Activated CD4-positive, alpha-beta T cell treated with anti-CD3 and anti-CD28 coated beads, Interleukin-2, amount 10 ng/mL, durations not matched to agents 7 days and 5 days (primary cell): ENCODE results near the gene C12orf76. TPM values are rescaled to one million over a fixed set of nuclear protein-coding genes. Genes with fewer than 3 reads are reported as not detected.
"Not testable (repeated sequence)": the region's sequence is repeated elsewhere in the genome, so short reads cannot be mapped to it uniquely, and the experiment has no call there.

Source experiments
- CTCF ChIA-PET: fragments of 350-600 bp; sonication (Branson Sonifier 250); formaldehyde crosslinking; loops from one replicate; lab custom pipeline; 2021; ENCODE audit warnings: antibody characterized with exemption; lab: Charles Lee
- POLR2A ChIA-PET: fragments of 350-600 bp; sonication (Branson Sonifier 250); formaldehyde crosslinking; loops from one replicate; lab custom pipeline; 2021; ENCODE audit warnings: antibody characterized with exemption; lab: Charles Lee
- DNase-seq: peaks from one replicate; pipeline ENCODE4 v3.0.0-alpha.2; 2020
- H3K27ac Mint-ChIP-seq: one replicate; pipeline ENCODE4 v1.8.0; 2021; ENCODE audit warnings: mild to moderate bottlenecking, moderate library complexity, mixed read lengths
- H3K27me3 Mint-ChIP-seq: one replicate; pipeline ENCODE4 v1.8.0; 2021; ENCODE audit warnings: mixed read lengths
- H3K36me3 Mint-ChIP-seq: one replicate; pipeline ENCODE4 v1.8.0; 2021; ENCODE audit warnings: low read depth, mixed read lengths
- H3K4me1 Mint-ChIP-seq: one replicate; pipeline ENCODE4 v1.8.0; 2021; ENCODE audit warnings: mixed read lengths
- H3K4me3 Mint-ChIP-seq: one replicate; pipeline ENCODE4 v1.8.0; 2021; ENCODE audit warnings: mild to moderate bottlenecking, moderate library complexity, mixed read lengths
- H3K9me3 Mint-ChIP-seq: one replicate; pipeline ENCODE4 v1.8.0; 2021; ENCODE audit warnings: mixed read lengths
- total RNA-seq, 2 experiments: library from RNA; stranded (reverse); gene quantifications; one replicate each; pipeline ENCODE4 v1.2.3, GENCODE V29; 2021

Gene C12orf76
- total RNA-seq, 2 experiments from 2014 or later: 19.9 to 25.8 TPM

DNA sequence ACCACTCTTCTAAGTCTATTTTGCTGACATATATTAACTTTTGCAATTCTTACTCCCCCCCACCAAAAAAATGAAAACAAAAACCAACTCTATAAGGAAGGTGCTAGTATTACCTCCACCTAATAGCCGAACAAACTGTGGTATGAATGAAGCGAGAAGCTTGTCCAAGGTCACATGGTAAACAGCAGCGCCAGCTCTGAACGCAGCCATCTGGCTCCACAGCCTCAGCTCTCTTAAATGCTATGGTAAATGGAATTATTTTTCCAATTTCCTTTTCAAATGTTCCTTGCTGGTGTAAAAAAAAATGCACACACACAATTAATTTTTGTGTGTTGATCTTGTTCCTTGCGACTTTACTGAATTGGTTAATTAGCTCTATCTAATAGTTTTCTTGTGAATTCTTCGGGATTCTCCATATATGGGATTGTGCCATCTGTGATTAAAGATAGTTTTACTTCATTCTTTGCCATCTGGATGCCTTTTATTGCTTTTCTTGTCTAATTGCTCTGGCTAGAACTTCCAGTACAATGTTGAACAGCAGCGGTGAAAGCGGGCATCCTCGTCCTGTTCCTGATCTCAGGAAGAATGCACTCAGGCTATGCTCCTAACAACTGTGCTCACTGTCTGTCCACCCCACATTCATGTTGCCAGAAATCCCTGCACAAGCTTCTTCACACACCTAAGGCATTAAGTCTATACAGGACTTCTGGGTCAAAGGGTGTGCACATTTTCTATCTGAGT, 10.7 kb upstream of the C12orf76 start:
- Mint-ChIP-seq H3K27me3 (no peaks in the 10 kb centered on the region), H3K4me3 (no peak overlapping the region), H3K27ac (no peak overlapping the region), H3K4me1 (peaks cover 31% of the 10 kb centered on the region), H3K9me3 (no peaks in the 10 kb centered on the region), H3K36me3 (peaks cover 16% of the 10 kb centered on the region)
- ChIA-PET CTCF (interaction anchor here (0.6 to 1.7 kb wide), 4 partner anchors 11 to 533 kb away, joined by 3 to 6 read pairs (median 4); no protein-coding TSS in a partner anchor), POLR2A (no interaction called here)
- no peak for DNase-seq

DNA sequence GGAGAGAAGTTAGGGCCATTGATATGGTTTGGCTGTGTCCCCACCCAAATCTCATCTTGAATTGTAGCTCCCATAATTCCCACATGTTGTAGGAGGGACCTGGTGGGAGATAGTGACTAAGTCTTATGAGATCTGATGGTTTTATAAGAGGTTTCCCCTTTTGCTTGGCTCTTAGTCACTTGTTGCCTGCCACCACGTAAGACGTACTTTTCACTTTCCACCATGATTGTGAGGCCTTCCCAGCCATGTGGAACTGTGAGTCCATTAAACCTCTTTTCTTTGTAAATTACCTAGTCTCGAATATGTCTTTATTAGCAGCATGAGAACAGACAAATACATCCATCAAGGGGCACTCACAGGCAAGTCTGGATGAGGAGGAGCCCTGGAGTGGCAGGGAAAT, 8.3 kb upstream of the C12orf76 start:
- Mint-ChIP-seq H3K36me3 (peaks cover 16% of the 10 kb centered on the region), H3K4me1 (peaks cover 31% of the 10 kb centered on the region)
- POLR2A ChIA-PET, DNase-seq, H3K27me3 Mint-ChIP-seq, H3K4me3 Mint-ChIP-seq, H3K27ac Mint-ChIP-seq, H3K9me3 Mint-ChIP-seq: not testable (repeated sequence)
- CTCF ChIA-PET: interaction anchor here (1.0 to 2.2 kb wide), 2 partner anchors 12 to 16 kb away, joined by 3 to 7 read pairs; no protein-coding TSS in a partner anchor

DNA sequence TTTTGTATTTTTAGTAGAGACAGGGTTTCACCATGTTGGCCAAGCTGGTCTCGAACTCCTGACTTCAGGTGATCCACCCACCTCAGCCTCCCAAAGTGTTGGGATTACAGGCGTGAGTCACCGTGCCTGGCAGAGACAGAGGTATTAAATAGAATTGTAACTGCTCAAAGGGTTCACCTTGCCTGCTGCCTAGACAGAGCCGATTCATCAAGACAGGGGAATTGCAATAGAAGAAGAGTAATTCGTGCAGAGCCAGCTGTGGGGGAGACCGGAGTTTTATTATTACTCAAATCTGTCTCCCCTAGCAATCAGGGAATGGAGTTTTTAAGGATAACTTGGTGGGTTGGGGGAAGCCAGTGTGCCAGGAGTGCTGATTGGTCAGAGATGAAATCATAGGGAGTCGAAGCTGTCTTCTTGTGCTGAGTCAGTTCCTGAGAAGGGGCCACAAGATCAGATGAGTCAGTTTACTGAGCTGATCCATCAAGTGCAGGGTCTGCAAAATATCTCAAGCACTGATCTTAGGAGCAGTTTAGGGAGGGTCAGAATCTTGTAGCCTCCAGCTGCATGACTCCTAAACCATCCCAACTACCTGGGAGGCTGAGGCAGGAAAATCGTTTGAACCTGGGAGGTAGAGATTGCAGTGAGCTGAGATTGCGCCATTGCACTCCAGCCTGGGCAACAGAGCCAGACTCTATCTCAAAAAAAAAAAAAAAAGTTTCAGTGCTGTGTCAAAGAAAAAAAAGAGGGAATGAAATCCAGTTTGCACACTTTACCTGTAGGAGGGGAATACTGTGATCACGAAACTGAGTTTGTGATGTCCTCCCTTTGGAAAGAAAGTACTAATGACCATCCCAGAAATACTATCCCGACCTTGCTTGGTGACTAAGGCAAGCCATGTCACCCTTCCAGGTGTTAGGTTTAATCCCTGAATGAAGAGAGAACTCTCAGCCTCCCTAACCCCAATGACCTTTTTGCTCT, 7.3 kb upstream of the C12orf76 start:
- CTCF ChIA-PET: interaction anchor here (0.9 to 2.2 kb wide), 5 partner anchors 13 to 44 kb away, joined by 3 to 7 read pairs (median 4); no protein-coding TSS in a partner anchor

DNA sequence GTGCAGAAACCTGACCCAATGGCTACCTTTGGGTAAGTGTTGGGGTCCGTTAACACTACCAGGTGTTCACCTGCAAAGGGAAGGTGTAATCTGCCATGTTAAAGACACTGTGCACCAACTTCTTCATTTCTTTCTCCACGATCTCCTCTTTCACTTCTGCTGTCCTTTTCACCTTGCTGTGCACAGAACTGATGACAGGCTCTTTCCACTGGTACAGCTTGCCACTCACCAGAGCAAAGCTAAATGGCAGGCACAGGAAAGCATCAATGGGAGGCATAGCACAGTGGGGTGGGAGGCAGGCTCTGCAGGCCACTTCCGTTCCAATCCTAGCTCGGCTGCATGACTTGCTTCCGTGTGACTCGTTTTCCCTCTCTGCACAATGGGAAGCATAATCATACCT, 2.6 kb upstream of the C12orf76 start:
- H3K36me3 Mint-ChIP-seq: peaks cover 7% of the 10 kb centered on the region
- peaks cover 41% of the 10 kb centered on the region for H3K4me1 Mint-ChIP-seq
- no peaks in the 10 kb centered on the region for H3K9me3 Mint-ChIP-seq
- DNase-seq: no peak
- CTCF ChIA-PET: interaction anchor here (0.8 to 1.4 kb wide), 2 partner anchors 10 to 24 kb away, joined by 4 to 6 read pairs; no protein-coding TSS in a partner anchor
- no peaks in the 10 kb centered on the region for H3K27me3 Mint-ChIP-seq
- H3K27ac Mint-ChIP-seq: no peak overlapping the region
- POLR2A ChIA-PET: no interaction called here
- H3K4me3 Mint-ChIP-seq: no peak overlapping the region

More for the DNA sequence above, 7.3 kb upstream of the C12orf76 start:
- H3K9me3 Mint-ChIP-seq, H3K4me3 Mint-ChIP-seq, DNase-seq, POLR2A ChIA-PET, H3K27me3 Mint-ChIP-seq: not testable (repeated sequence)
- H3K4me1 Mint-ChIP-seq: peaks cover 28% of the 10 kb centered on the region
- H3K36me3 Mint-ChIP-seq: peaks cover 16% of the 10 kb centered on the region
- peak overlapping the region; percentile 63 for H3K27ac Mint-ChIP-seq

DNA sequence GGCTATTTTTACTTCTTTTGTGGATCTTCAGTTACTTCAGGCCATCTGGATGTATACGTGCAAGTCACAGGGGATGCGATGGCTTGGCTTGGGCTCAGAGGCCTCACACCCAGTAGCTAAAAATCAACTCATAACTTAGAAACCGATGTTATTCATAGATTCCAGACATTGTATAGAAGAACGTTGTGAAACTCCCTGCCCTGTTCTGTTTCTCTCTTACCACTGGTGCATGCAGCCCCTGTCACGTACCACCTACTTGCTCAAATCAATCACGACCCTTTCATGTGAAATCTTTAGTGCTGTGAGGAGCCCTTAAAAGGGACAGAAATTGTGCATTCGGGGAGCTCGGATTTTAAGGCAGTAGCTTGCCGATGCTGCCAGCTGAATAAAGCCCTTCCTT, 1.3 kb upstream of the C12orf76 start:
- Mint-ChIP-seq H3K4me3 (peak overlapping the region; percentile 89), H3K4me1 (peaks cover 34% of the 10 kb centered on the region), H3K27ac (peak overlapping the region; percentile 95)
- H3K36me3 Mint-ChIP-seq, DNase-seq, POLR2A ChIA-PET, H3K9me3 Mint-ChIP-seq, H3K27me3 Mint-ChIP-seq: not testable (repeated sequence)
- CTCF ChIA-PET: interaction anchor here (0.6 to 0.8 kb wide), 2 partner anchors 10 to 11 kb away, joined by 3 read pairs; no protein-coding TSS in a partner anchor

DNA sequence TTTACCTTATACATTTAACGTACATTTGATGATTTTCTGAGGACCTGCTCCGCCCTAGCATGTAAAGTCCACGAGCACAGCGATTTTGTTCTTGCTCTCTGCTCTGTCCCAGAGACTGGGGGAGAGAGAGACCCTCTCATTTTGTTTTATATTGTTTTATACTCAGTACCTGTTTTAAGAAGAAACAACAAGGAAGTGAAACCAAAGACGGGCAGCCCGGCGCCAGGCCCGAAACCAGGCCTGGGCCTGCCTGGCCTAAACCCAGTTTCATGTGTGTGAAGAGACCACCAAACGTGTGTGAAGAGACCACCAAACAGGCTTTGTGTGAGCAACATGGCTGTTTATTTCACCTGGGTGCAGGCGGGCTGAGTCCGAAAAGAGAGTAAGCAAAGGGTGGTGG, 712 bp upstream of the C12orf76 start:
- Mint-ChIP-seq H3K4me1 (peaks cover 35% of the 10 kb centered on the region), H3K4me3 (peak overlapping the region; percentile 89), H3K27ac (peak overlapping the region; percentile 95)
- H3K9me3 Mint-ChIP-seq, H3K36me3 Mint-ChIP-seq, H3K27me3 Mint-ChIP-seq, POLR2A ChIA-PET, CTCF ChIA-PET, DNase-seq: not testable (repeated sequence)

DNA sequence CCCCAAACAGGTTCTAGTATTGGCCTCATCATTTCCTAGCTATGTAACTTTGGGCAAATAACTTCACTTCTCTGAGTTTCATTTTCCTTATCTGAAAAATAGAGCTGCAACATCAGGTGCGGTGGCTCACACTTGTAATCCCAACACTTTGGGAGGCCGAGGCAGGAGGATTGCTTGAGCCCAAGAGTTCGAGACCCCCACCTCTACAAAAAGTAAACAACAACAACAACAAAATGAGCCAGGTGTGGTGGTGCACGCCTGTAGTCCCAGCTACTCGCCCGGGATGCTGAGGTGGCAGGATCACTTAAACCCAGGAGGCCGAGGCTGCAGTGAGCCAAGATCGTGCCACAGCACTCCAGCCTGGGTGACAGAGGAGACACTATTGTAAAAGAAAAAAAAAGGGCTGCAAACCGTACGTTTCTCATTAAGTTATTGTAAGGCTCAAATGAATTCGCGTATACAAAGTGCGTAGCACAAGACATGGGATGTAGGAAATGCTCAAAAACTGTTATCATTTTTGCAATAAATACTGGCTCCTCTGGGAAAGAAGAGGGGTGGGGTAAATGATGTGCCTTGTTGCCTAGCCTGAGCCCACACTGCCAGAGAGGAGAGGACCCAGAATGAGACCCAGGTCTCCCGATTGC, 903 bp downstream of the C12orf76 start:
- Mint-ChIP-seq H3K36me3 (peaks cover 12% of the 10 kb centered on the region), H3K4me1 (peaks cover 44% of the 10 kb centered on the region), H3K27me3 (no peaks in the 10 kb centered on the region), H3K27ac (peak overlapping the region; percentile 95), H3K4me3 (peak overlapping the region; percentile 89), H3K9me3 (no peaks in the 10 kb centered on the region)
- POLR2A ChIA-PET: no interaction called here
- DNase-seq: no peak
- CTCF ChIA-PET: interaction anchor here (0.6 to 1.2 kb wide), 2 partner anchors 14 to 31 kb away, joined by 3 to 4 read pairs; no protein-coding TSS in a partner anchor

DNA sequence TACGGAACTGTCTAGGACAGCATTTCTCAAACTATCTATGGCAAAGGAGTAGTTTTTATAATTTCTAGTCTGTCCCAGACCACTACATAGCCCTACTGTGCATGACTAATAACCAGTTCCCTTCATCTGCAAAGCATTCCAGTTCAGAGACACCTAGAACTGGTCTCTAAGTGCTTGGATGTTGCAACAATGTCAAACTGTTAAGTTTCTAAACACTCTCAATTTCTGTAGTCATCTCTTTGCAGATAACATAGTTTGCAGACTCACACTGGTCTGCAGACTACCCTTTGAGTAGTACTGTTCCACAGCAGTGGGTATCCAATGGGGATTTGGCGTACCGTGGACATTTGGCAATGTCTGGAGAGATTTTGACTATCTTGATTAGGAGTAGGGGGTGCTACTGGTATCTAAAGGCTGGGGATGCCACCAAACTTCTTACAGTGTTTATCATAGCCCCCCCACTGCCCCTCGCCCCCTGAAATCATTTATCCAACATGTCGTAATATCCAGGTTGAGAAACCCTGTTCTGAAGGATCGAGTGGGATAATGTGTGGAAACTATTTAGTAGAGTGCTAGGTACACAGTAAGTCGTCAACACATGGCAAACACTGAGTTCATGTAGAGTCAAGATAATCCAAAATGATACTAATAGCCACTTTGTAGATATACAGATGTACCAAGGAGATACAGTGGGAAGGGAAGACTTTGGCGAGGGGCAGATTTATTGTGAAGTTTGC, 1.7 kb downstream of the C12orf76 start:
- H3K27ac Mint-ChIP-seq: no peak overlapping the region
- CTCF ChIA-PET: interaction anchor here (0.6 to 1.2 kb wide), 2 partner anchors 13 to 30 kb away, joined by 3 to 4 read pairs; no protein-coding TSS in a partner anchor
- H3K36me3 Mint-ChIP-seq: peaks cover 20% of the 10 kb centered on the region
- H3K4me1 Mint-ChIP-seq: peaks cover 51% of the 10 kb centered on the region
- no peaks in the 10 kb centered on the region for H3K9me3 Mint-ChIP-seq
- no peak for DNase-seq
- H3K27me3 Mint-ChIP-seq: no peaks in the 10 kb centered on the region
- H3K4me3 Mint-ChIP-seq: peak overlapping the region; percentile 89
- POLR2A ChIA-PET: no interaction called here

DNA sequence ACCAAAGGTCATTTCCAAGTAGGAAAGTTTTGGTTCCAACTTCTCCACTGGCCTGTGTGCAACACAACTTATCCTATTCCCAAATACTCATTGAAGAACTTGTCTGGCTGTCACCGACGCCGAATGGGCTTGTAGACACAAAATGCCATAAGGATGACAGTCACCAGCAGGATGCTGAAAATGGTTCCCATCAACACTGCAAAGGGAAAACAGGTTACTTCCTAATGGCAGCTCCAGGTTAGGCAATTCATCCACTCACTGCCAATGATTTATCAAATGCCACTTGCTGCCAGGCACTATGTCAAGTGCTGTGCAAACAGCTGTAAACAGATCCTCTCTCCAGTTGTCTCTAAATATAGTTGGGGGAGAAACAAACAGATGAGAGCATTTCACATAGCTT, 6.1 kb downstream of the C12orf76 start:
- ChIA-PET CTCF (interaction anchor here (0.6 to 1.0 kb wide), 3 partner anchors 14 to 178 kb away, joined by 3 to 4 read pairs (median 3); no protein-coding TSS in a partner anchor), POLR2A (no interaction called here)
- Mint-ChIP-seq H3K27me3 (no peaks in the 10 kb centered on the region), H3K4me1 (peaks cover 61% of the 10 kb centered on the region), H3K36me3 (peaks cover 54% of the 10 kb centered on the region), H3K9me3 (no peaks in the 10 kb centered on the region), H3K27ac (peak overlapping the region; percentile 56), H3K4me3 (no peak overlapping the region)
- no peak for DNase-seq

DNA sequence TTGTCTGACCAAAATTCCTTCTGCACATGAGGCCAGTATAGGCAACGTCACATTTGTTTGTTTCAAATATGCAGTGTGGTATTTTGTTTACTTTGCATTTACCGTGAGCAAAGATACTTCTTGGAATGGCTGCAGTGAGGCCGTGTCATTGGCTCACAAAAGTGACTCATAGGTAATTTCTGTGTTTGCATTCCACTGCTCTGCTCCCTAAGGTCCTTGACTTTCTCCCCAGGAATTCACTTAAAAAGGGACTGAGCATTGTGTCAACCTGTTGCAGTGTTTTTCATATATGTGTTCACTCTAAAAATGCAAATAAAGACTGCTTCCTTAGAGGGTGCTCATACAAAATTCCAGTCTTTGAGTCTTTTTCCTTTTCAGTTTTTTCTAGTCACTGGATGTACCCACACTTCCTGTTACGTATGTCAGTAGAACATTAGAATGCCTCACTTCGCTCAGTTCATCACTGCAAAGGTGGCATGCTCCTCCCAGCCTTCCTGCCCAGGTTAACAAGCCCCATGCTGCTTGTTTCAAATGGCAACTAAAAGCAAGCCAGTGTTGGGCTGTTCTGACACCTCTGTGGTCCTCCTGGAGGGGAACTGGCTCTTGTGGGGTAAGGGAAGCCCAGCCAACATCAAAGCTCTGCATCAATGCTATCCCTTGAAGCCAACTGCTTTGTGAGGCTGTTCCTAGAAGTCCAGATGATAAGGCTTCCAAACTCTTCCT, 9.1 kb downstream of the C12orf76 start:
- ChIA-PET POLR2A (no interaction called here), CTCF (no interaction called here)
- Mint-ChIP-seq H3K27me3 (no peaks in the 10 kb centered on the region), H3K27ac (peak overlapping the region; percentile 93), H3K4me3 (peak overlapping the region; percentile 15), H3K36me3 (peaks cover 73% of the 10 kb centered on the region), H3K9me3 (no peaks in the 10 kb centered on the region), H3K4me1 (peaks cover 57% of the 10 kb centered on the region)
- peak; percentile 47 for DNase-seq

DNA sequence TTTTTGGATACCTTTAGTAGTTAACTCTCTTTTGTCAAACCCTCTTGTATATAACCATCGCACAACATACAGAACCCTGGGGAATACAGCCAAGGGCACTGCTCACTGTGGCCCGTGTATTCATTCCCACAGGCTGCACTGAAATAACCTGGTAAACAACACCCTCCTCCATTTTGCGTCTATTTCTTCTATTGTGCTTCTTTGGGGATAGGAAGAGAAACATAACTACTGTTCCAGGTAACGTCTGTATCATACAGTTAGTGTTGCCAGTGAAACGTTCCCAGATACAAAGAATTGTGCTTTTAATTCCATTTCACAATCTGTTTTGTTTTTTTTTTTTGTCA, 9.6 kb downstream of the C12orf76 start:
- no peak overlapping the region for H3K4me3 Mint-ChIP-seq
- no peak for DNase-seq
- peak overlapping the region; percentile 93 for H3K27ac Mint-ChIP-seq
- POLR2A ChIA-PET: no interaction called here
- H3K27me3 Mint-ChIP-seq: no peaks in the 10 kb centered on the region
- peaks cover 55% of the 10 kb centered on the region for H3K4me1 Mint-ChIP-seq
- H3K36me3 Mint-ChIP-seq: peaks cover 76% of the 10 kb centered on the region
- CTCF ChIA-PET: no interaction called here
- no peaks in the 10 kb centered on the region for H3K9me3 Mint-ChIP-seq
